ENCODE measurements around the gene OSBP2.
"Not testable (repeated sequence)": the region's sequence is repeated elsewhere in the genome, so short reads cannot be mapped to it uniquely, and the experiment has no call there.

OSBP2 gene

GRCh38 chr22:30770716-30771115 lies 76.0 kb downstream of the OSBP2 start:
- no peak for DNase-seq

- DNase-seq, result no peak
These were observed 79.2 kb downstream of the OSBP2 start for GRCh38 chr22:30773919-30774318.

GRCh38 chr22:30774566-30774965 lies 79.9 kb downstream of the OSBP2 start:
- no peak for DNase-seq

GRCh38 chr22:30776476-30776875 lies 81.8 kb downstream of the OSBP2 start:
- DNase-seq, result no peak

- DNase-seq, result not testable (repeated sequence)
These were observed 82.5 kb downstream of the OSBP2 start for GRCh38 chr22:30777146-30777545.

GRCh38 chr22:30777587-30777986 lies 82.9 kb downstream of the OSBP2 start:
- DNase-seq, result no peak

- DNase-seq, result no peak
These were observed 83.6 kb downstream of the OSBP2 start for GRCh38 chr22:30778261-30778660.

- no peak for DNase-seq
These were observed 85.4 kb downstream of the OSBP2 start for GRCh38 chr22:30780026-30780425.

GRCh38 chr22:30781271-30781875 lies 86.7 kb downstream of the OSBP2 start:
- DNase-seq, result no peak

- no peak for DNase-seq
These were observed 87.9 kb downstream of the OSBP2 start for GRCh38 chr22:30782613-30783012.

- DNase-seq, result no peak
These were observed 88.3 kb downstream of the OSBP2 start for GRCh38 chr22:30783021-30783420.

GRCh38 chr22:30785527-30785926 lies 90.9 kb downstream of the OSBP2 start:
- DNase-seq, result no peak

GRCh38 chr22:30790366-30790765 lies 95.7 kb downstream of the OSBP2 start:
- DNase-seq, result no peak

- DNase-seq, result no peak
These were observed 97.8 kb downstream of the OSBP2 start for GRCh38 chr22:30792456-30792855.

GRCh38 chr22:30795118-30795517 lies 100.4 kb downstream of the OSBP2 start:
- DNase-seq, result no peak

GRCh38 chr22:30801695-30802094 lies 107.0 kb downstream of the OSBP2 start:
- DNase-seq, result no peak

GRCh38 chr22:30802202-30803166 lies 107.8 kb downstream of the OSBP2 start:
- DNase-seq, result peak; percentile 26

GRCh38 chr22:30803679-30804078 lies 109.0 kb downstream of the OSBP2 start:
- DNase-seq, result no peak

- DNase-seq, result no peak
These were observed 110.0 kb downstream of the OSBP2 start for GRCh38 chr22:30804626-30805025.

- no peak for DNase-seq
These were observed 111.8 kb downstream of the OSBP2 start for GRCh38 chr22:30806391-30806861.

GRCh38 chr22:30809086-30809485 lies 114.4 kb downstream of the OSBP2 start:
- no peak for DNase-seq

GRCh38 chr22:30810105-30810504 lies 115.4 kb downstream of the OSBP2 start:
- no peak for DNase-seq

- DNase-seq, result no peak
These were observed 119.3 kb downstream of the OSBP2 start for GRCh38 chr22:30813936-30814335.

GRCh38 chr22:30816413-30816812 lies 121.7 kb downstream of the OSBP2 start:
- no peak for DNase-seq
